ENCODE measurements around the gene CENPV.
A peak's percentile ranks its signal among the peaks of the same experiment; 100 is the strongest.
"Not testable (repeated sequence)": the region's sequence is repeated elsewhere in the genome, so short reads cannot be mapped to it uniquely, and the experiment has no call there.

CENPV gene

GRCh38 chr17:16327018-16327417 lies 26.3 kb downstream of the CENPV start:
- intact Hi-C loops (cut with DNase I) = no loop called here
- DNase-seq = no peak

- no peak for DNase-seq
- intact Hi-C loops (cut with DNase I) = no loop called here
Measured at GRCh38 chr17:16325964-16326363, 27.3 kb downstream of the CENPV start.

- DNase-seq = no peak
- intact Hi-C loops (cut with DNase I) = no loop called here
Measured at GRCh38 chr17:16322636-16323035, 30.6 kb downstream of the CENPV start.

GRCh38 chr17:16319969-16320368 lies 33.3 kb downstream of the CENPV start:
- intact Hi-C loops (cut with DNase I) = no loop called here
- DNase-seq = no peak

GRCh38 chr17:16314859-16315258 lies 38.4 kb downstream of the CENPV start:
- intact Hi-C loops (cut with DNase I) = no loop called here
- DNase-seq = no peak

- no peak for DNase-seq
- intact Hi-C loops (cut with DNase I) = no loop called here
Measured at GRCh38 chr17:16314189-16314588, 39.1 kb downstream of the CENPV start.

GRCh38 chr17:16313139-16314090 lies 39.9 kb downstream of the CENPV start:
- no peak for DNase-seq
- intact Hi-C loops (cut with DNase I) = no loop called here

- DNase-seq; intact Hi-C loops (cut with DNase I): not testable (repeated sequence)
Measured at GRCh38 chr17:16312061-16312460, 41.2 kb downstream of the CENPV start.

- intact Hi-C loops (cut with DNase I) = no loop called here
- DNase-seq = no peak
Measured at GRCh38 chr17:16306211-16306610, 47.1 kb downstream of the CENPV start.

GRCh38 chr17:16304830-16305229 lies 48.4 kb downstream of the CENPV start:
- peak in 1 of 42 donors; percentile 9 for DNase-seq
- intact Hi-C loops (cut with DNase I) = no loop called here

- intact Hi-C loops (cut with DNase I) = no loop called here
- no peak for DNase-seq
Measured at GRCh38 chr17:16302856-16303255, 50.4 kb downstream of the CENPV start.

GRCh38 chr17:16301963-16302855 lies 51.1 kb downstream of the CENPV start:
- DNase-seq = no peak
- intact Hi-C loops (cut with DNase I) = no loop called here

- DNase-seq = no peak
- intact Hi-C loops (cut with DNase I) = no loop called here
Measured at GRCh38 chr17:16300554-16300953, 52.7 kb downstream of the CENPV start.

- no peak for DNase-seq
- intact Hi-C loops (cut with DNase I) = no loop called here
Measured at GRCh38 chr17:16298140-16298662, 55.1 kb downstream of the CENPV start.

- no peak for DNase-seq
- intact Hi-C loops (cut with DNase I) = no loop called here
Measured at GRCh38 chr17:16297367-16298139, 55.7 kb downstream of the CENPV start.

- intact Hi-C loops (cut with DNase I) = not testable (repeated sequence)
Measured at GRCh38 chr17:16296072-16296471, 57.2 kb downstream of the CENPV start.

GRCh38 chr17:16294560-16294959 lies 58.7 kb downstream of the CENPV start:
- intact Hi-C loops (cut with DNase I) = no loop called here

More at GRCh38 chr17:16296072-16296471, 57.2 kb downstream of the CENPV start:
- not testable (repeated sequence) for DNase-seq

GRCh38 chr17:16293931-16294330 lies 59.3 kb downstream of the CENPV start:
- intact Hi-C loops (cut with DNase I) = no loop called here

More at GRCh38 chr17:16294560-16294959, 58.7 kb downstream of the CENPV start:
- no peak for DNase-seq

More at GRCh38 chr17:16293931-16294330, 59.3 kb downstream of the CENPV start:
- peak in 8 of 42 donors; percentile 4 to 47 (median 21) for DNase-seq
